HepG2 (cell line): ENCODE data around the gene RNU4-1. TPM values are rescaled to one million over a fixed set of nuclear protein-coding genes. Genes with fewer than 3 reads are reported as not detected.

Experiments used
- ATAC-seq: fragments of 200-7000 bp; cut with Tn5 transposase; 3 replicates; pipeline ENCODE4 v1.9.1; 2020; ENCODE audit warnings: mild to moderate bottlenecking, moderate library complexity
- BruUV-seq: library from RNA; stranded (reverse); fragments of 400-500 nt; replicated peaks from 2 replicates; lab custom pipeline; 2021; lab: Mats Ljungman, UMichigan
- CTCF ChIA-PET: fragments of 300-600 bp; formaldehyde crosslinking; extraction: SDS; loops from one replicate; lab custom pipeline; 2021; ENCODE audit warnings: low total read pairs, inconsistent platforms, low intra/inter-chr PET ratio; lab: Yijun Ruan, JAX
- POLR2A ChIA-PET: fragments of 350-600 bp; sonication (Branson Sonifier 250); formaldehyde crosslinking; loops from one replicate; lab custom pipeline; 2020; ENCODE audit warnings: antibody characterized with exemption, inconsistent platforms; lab: Yijun Ruan, JAX
- DNase-seq: peaks from one replicate; pipeline ENCODE4 v3.0.0-alpha.2; 2015; ENCODE audit warnings: low spot score
- FAIRE-seq: peaks from 3 replicates; lab custom pipeline; 2011; peaks lifted over from hg19 to GRCh38; lab: Jason Lieb, UNC
- H2AFZ ChIP-seq: one replicate; pipeline ENCODE4 v1.6.1; 2011; ENCODE audit warnings: low read length, inconsistent platforms
- H3K27ac ChIP-seq: fragments of 300-600 bp; 3 replicates; pipeline ENCODE4 v1.8.0; 2011; ENCODE audit warnings: mixed run types, mild to moderate bottlenecking, mixed read lengths, low read length, inconsistent platforms; ENCODE audit not compliant: insufficient read depth; ENCODE audit errors: extremely low read length
- H3K27me3 ChIP-seq, 2 experiments: fragments of 200-600 bp in 1 of 2; 2 replicates in 1 of 2; 3 replicates in 1 of 2; pipeline versions ENCODE4 v1.6.0 to v1.8.0; 2011; ENCODE audit warnings: low read length in 2 of 2, mild to moderate bottlenecking in 2 of 2, moderate library complexity in 2 of 2, inconsistent platforms in 1 of 2; ENCODE audit not compliant: insufficient read depth in 2 of 2, control insufficient read depth in 1 of 2
- H3K36me3 ChIP-seq, 2 experiments: fragments of 200-600 bp in 1 of 2; replicated peaks in 1 of 2; 2 replicates in 1 of 2; 3 replicates in 1 of 2; pipeline versions ENCODE4 v1.5.1 to v1.8.0; 2011; ENCODE audit warnings: low read length in 2 of 2, inconsistent platforms in 1 of 2; ENCODE audit not compliant: insufficient read depth in 2 of 2, control insufficient read depth in 1 of 2
- H3K4me1 ChIP-seq: 2 replicates; pipeline ENCODE4 v1.5.1; 2012; ENCODE audit warnings: low read length, inconsistent platforms; ENCODE audit not compliant: insufficient read depth
- H3K4me2 ChIP-seq: 2 replicates; pipeline ENCODE4 v1.6.0; 2011; ENCODE audit warnings: low read depth, low read length, inconsistent platforms
- H3K4me3 ChIP-seq, 3 experiments: fragments of 200-600 bp in 1 of 3; sonication (generic), shearing (Covaris generic) in 1 of 3; replicated peaks in 1 of 3; 2 replicates each; pipeline ENCODE4 v1.5.1; 2011 to 2016; ENCODE audit warnings: low read length in 3 of 3, inconsistent platforms in 2 of 3, low read depth in 2 of 3, mild to moderate bottlenecking in 2 of 3, control low read depth in 1 of 3, mixed read lengths in 1 of 3; ENCODE audit not compliant: insufficient read depth in 1 of 3
- H3K79me2 ChIP-seq: one replicate; pipeline ENCODE4 v1.6.1; 2011; ENCODE audit warnings: low read length, inconsistent platforms; ENCODE audit not compliant: insufficient read depth
- H3K9ac ChIP-seq: 2 replicates; pipeline ENCODE4 v1.6.0; 2011; ENCODE audit warnings: mild to moderate bottlenecking, low read depth, low read length, inconsistent platforms; ENCODE audit not compliant: insufficient read depth
- H3K9me3 ChIP-seq: 2 replicates; pipeline ENCODE4 v1.5.1; 2012; ENCODE audit warnings: mild to moderate bottlenecking, low read length
- H4K20me1 ChIP-seq: 2 replicates; pipeline ENCODE4 v1.6.0; 2011; ENCODE audit warnings: inconsistent platforms, mild to moderate bottlenecking, low read length, moderate library complexity; ENCODE audit not compliant: insufficient read depth
- KLF16 ChIP-seq, 2 experiments: sonication (generic) in 1 of 2; formaldehyde crosslinking in 1 of 2; IDR thresholded peaks; 2 replicates each; pipeline versions ENCODE4 v1.6.1 to v1.8.0; 2016 to 2023; ENCODE audit warnings: missing genetic modification reagents in 2 of 2, missing compliant biosample characterization in 1 of 2
- KLF6 ChIP-seq: IDR thresholded peaks from 2 replicates; pipeline ENCODE4 v1.8.0; 2016; ENCODE audit warnings: missing biosample characterization, missing genetic modification reagents
- ZKSCAN5 ChIP-seq: sonication (generic); formaldehyde crosslinking; IDR thresholded peaks from 2 replicates; pipeline ENCODE4 v1.5.1; 2020; ENCODE audit warnings: mild to moderate bottlenecking, missing genetic modification reagents
- ZKSCAN8 ChIP-seq: IDR thresholded peaks from 2 replicates; pipeline ENCODE4 v1.6.1; 2016; ENCODE audit warnings: borderline replicate concordance, missing genetic modification reagents, missing compliant biosample characterization
- ZNF121 ChIP-seq: sonication (generic); formaldehyde crosslinking; IDR thresholded peaks from 2 replicates; pipeline ENCODE4 v1.5.0; 2020; ENCODE audit warnings: mild to moderate bottlenecking, missing genetic modification reagents
- ZNF232 ChIP-seq: sonication (generic); formaldehyde crosslinking; IDR thresholded peaks from 2 replicates; pipeline ENCODE4 v1.4.0; 2020; ENCODE audit warnings: missing genetic modification reagents, borderline replicate concordance
- ZNF296 ChIP-seq: sonication (generic); formaldehyde crosslinking; conservative IDR thresholded peaks from 2 replicates; pipeline ENCODE4 v1.5.0; 2020; ENCODE audit warnings: mild to moderate bottlenecking, missing genetic modification reagents
- ZNF383 ChIP-seq: sonication (generic); formaldehyde crosslinking; IDR thresholded peaks from 2 replicates; pipeline ENCODE4 v1.4.0; 2020; ENCODE audit warnings: missing genetic modification reagents, mild to moderate bottlenecking, borderline replicate concordance
- WGBS: methylation state at CpG from one replicate; pipeline ENCODE4 v1.1.6; 2017; ENCODE audit warnings: low lambda C conversion rate; 5-methylcytosine and 5-hydroxymethylcytosine counted together
- in situ Hi-C: cut with HindIII; loops from 2 replicates; pipeline ENCODE4 v1.10.0; 2017; ENCODE audit warnings: low pct_unique_long_range_greater_than_20kb; ENCODE audit not compliant: extremely low pct_ligation_motif_present
- intact Hi-C: fragments of 100-400 bp; cut with micrococcal nuclease; formaldehyde crosslinking; loops from one replicate; pipeline ENCODE4 v1.10.0; 2022; ENCODE audit not compliant: unreplicated experiment
- polyA plus RNA-seq, 8 experiments: library from polyadenylated mRNA; depleted of rRNA in 3 of 8; stranded (reverse) in 7 of 8; unstranded in 1 of 8; fragments of >200 nt; fragmentation: Illumina TruSeq in 4 of 8; extraction: Trizol in 4 of 8; gene quantifications; 2 replicates each; pipeline versions ENCODE4 v1.2.1 to v1.2.3, GENCODE V29; 2011 to 2016; ENCODE audit warnings: low read depth in 4 of 8, missing spikeins in 1 of 8, mixed read lengths in 1 of 8; ENCODE audit not compliant: insufficient read depth in 1 of 8
- total RNA-seq, 5 experiments: library from RNA; depleted of rRNA; stranded (reverse); fragments of >200 nt; fragmentation: Illumina TruSeq; extraction: Trizol; gene quantifications; 2 replicates each; pipeline ENCODE4 v1.2.3, GENCODE V29; 2016; ENCODE audit warnings: low read depth in 1 of 5
- TF ChIP-seq, protein P1 (sequence below): sonication (generic); formaldehyde crosslinking; IDR thresholded peaks from 2 replicates; pipeline ENCODE4 v1.8.0; 2023; ENCODE audit warnings: mild to moderate bottlenecking, missing genetic modification reagents

The RNU4-1 gene
- total and polyA plus RNA-seq, 2 of the 13 experiments (the other 11 are each of a cell fraction or from before 2014, with no cell fraction given): 7,407 TPM; not detected in 1

- Histone ChIP-seq H3K4me1 (peaks cover 19% of the 10 kb centered on the region; the same call in 1 of the 2 replicates), H3K4me2 (no peak overlapping the region), H2AFZ (no peak overlapping the region), H3K36me3 (no peaks in the 10 kb centered on the region), H3K4me3 (no peak overlapping the region), H3K79me2 (no peaks in the 10 kb centered on the region), H4K20me1 (no peaks in the 10 kb centered on the region), H3K9ac (no peak overlapping the region), H3K27ac (no peak overlapping the region), H3K27me3 (peaks cover 0 to 1% of the 10 kb centered on the region in 2 experiments; a peak in 3 of 5 replicates), H3K9me3 (no peaks in the 10 kb centered on the region)
- ATAC-seq (no peak), FAIRE-seq (no peak), DNase-seq (no peak)
- ChIA-PET CTCF (no interaction called here), POLR2A (interaction anchor here (1.3 to 1.5 kb wide), 2 partner anchors 58 to 60 kb away, joined by 4 to 8 read pairs; no protein-coding TSS in a partner anchor)
- in situ Hi-C loops (no loop called here), intact Hi-C loops (no loop called here)
- 65% methylated on average over 12 of the region's 12 CpGs for WGBS
- no TSS peak for BruUV-seq
- TF ChIP-seq ZKSCAN5: no peak
- TF ChIP-seq, protein P1, sequence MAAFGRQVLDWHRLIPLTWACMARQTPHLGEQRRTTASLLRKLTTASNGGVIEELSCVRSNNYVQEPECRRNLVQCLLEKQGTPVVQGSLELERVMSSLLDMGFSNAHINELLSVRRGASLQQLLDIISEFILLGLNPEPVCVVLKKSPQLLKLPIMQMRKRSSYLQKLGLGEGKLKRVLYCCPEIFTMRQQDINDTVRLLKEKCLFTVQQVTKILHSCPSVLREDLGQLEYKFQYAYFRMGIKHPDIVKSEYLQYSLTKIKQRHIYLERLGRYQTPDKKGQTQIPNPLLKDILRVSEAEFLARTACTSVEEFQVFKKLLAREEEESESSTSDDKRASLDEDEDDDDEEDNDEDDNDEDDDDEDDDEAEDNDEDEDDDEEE (CRISPR knock-in tag): no peak
- TF ChIP-seq ZNF383 (CRISPR knock-in tag): no peak
- no peak for TF ChIP-seq KLF16 (CRISPR knock-in tag; IDR thresholded peaks at IDR 0.05)
- TF ChIP-seq ZKSCAN8: no peak
- no peak for TF ChIP-seq ZNF296 (CRISPR knock-in tag)
These were observed 5.5 kb downstream of the RNU4-1 start for GRCh38 chr12:120287491-120287890.

DNA sequence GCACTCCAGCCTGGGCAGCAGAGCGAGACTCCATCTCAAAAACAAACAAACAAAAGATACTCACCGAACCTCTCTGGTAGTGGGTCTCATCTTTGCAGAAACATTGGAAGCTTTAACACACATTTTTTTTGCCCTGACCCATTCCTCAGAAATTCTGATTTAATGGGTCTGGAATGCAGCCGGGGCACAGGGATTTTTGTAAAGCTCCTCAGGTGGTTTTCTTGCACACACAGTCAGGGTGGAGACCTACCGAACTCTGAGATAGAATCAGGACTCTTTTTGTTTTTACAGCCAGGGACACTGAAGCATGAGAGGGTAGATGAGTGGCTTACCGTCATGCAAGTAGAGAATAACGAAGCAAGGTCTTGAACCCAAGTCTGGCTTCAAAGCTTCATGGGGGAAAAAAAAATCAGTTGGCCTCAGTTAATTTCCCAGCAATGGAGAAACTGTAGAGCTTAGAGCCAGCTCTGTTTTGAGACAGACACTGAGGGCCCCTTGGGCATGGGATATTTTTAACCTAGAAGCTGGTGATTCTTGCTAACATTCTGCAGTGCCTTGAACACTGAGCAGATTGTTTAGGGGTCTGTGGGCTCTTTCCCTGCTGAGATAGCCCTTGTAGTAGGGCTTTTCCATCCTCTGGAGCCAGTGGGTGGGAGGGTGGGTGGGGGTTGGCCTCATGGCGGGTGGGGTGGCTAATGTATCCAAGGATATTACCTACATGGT is 6.1 kb downstream of the RNU4-1 start:
- Histone ChIP-seq H3K36me3 (no peaks in the 10 kb centered on the region), H3K4me1 (peaks cover 19% of the 10 kb centered on the region; the same call in 1 of the 2 replicates), H2AFZ (no peak overlapping the region), H3K4me3 (no peak overlapping the region), H3K9ac (no peak overlapping the region), H3K27ac (no peak overlapping the region)
- ATAC-seq: no peak
- POLR2A ChIA-PET: interaction anchor here (0.6 to 1.8 kb wide), 4 partner anchors 56 to 86 kb away, joined by 4 to 11 read pairs (median 8); partner anchors contain the start of gene RPLP0
- FAIRE-seq: no peak
- in situ Hi-C loops: no loop called here
- CTCF ChIA-PET: no interaction called here
- TF ChIP-seq ZNF121 (peak; percentile 41; the same call in 1 of the 2 replicates), ZNF232 (no peak), KLF6 (CRISPR knock-in tag) (no peak)
- TF ChIP-seq, all 625 proteins: peak for 1
- WGBS: 2% methylated on average over 7 of the region's 7 CpGs
- Histone ChIP-seq H4K20me1 (no peaks in the 10 kb centered on the region), H3K79me2 (no peaks in the 10 kb centered on the region), H3K4me2 (no peak overlapping the region), H3K9me3 (no peaks in the 10 kb centered on the region), H3K27me3 (peaks cover 0 to 1% of the 10 kb centered on the region in 2 experiments; a peak in 3 of 5 replicates)
- intact Hi-C loops: no loop called here
- no TSS peak for BruUV-seq
- DNase-seq: no peak
